ENCODE results near the gene CFTR. TPM values are rescaled to one million over a fixed set of nuclear protein-coding genes. Genes with fewer than 3 reads are reported as not detected.

Gene CFTR
- total RNA-seq, 4 donors from 2014 or later = 43.0 to 176 (median 76.6) TPM

- peaks cover 0 to 6% (median 3%) of the 10 kb centered on the region in 4 donors for H3K4me1 ChIP-seq
- DNase-seq = no peak
- H3K4me3 ChIP-seq = no peak overlapping the region
- intact Hi-C loops (cut with DNase I; ENCODE audit: low total_unique reads) (no loop called here), in situ Hi-C loops (cut with MboI; ENCODE audit: low pct_ligation_motif_present in 1 of 4, low pct_unique_long_range_greater_than_20kb in 1 of 4, low sequenced_read_pairs in 3 of 4) (no loop called here)
- no peak overlapping the region for H3K27ac ChIP-seq
- WGBS, 2 donors (ENCODE audit: low coverage in 1 of 2) = 51 to 72% methylated on average over 2 of the region's 2 CpGs
- no peaks in the 10 kb centered on the region for H3K36me3 ChIP-seq
- no peaks in the 10 kb centered on the region for H3K27me3 ChIP-seq
- TF ChIP-seq EP300 (IDR thresholded peaks at IDR 0.05; ENCODE audit: low read depth) = no peak
- no peak for TF ChIP-seq POLR2A (IDR thresholded peaks at IDR 0.05)
- TF ChIP-seq POLR2AphosphoS5 (IDR thresholded peaks at IDR 0.05) = no peak
- TF ChIP-seq CTCF (IDR thresholded peaks at IDR 0.05) = no peak
- H3K9me3 ChIP-seq = no peaks in the 10 kb centered on the region
These were observed 70.8 kb downstream of the CFTR start for GRCh38 chr7:117550625-117551024.

DNA sequence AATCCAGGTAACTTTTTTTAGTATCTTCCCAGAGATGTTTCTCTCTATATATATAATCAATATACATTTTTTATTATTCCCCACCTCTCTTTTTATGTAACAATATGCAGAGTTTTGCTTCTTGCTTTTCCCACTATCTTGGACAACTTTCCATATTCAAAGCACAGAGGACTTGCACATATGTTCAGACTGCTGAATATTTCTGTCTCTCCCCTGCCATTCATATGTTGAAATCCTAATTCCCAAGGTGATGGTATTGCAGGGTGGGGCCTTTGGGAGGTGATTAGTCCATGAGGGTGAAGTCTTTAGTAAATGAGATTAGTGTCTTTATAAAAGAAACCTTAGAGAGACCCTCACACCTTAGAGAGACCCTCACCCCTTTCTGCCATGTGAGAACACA lies 72.8 kb downstream of the CFTR start:
- no peak overlapping the region for H3K27ac ChIP-seq
- in situ Hi-C loops (cut with MboI; ENCODE audit: low pct_ligation_motif_present in 1 of 4, low pct_unique_long_range_greater_than_20kb in 1 of 4, low sequenced_read_pairs in 3 of 4) = no loop called here
- TF ChIP-seq POLR2AphosphoS5 (IDR thresholded peaks at IDR 0.05) (no peak), CTCF (IDR thresholded peaks at IDR 0.05) (no peak), EP300 (IDR thresholded peaks at IDR 0.05; ENCODE audit: low read depth) (no peak), POLR2A (IDR thresholded peaks at IDR 0.05) (no peak)

DNA sequence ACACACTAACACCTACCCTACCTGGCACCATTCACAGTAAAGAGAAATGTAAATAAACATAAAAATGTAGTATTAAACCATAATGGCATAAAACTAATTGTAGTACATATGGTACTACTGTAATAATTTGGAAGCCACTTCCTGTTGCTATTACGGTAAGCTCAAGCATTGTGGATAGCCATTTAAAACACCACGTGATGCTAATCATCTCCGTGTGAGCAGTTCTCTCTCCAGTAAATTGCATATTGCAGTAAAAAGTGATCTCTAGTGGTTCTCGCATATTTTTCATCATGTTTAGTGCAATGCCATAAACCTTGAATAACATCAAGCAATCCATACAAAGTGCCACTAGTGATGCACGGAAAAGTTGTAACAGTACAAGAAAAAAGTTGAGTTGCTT lies 75.4 kb downstream of the CFTR start:
- Histone ChIP-seq H3K9me3 (no peaks in the 10 kb centered on the region), H3K36me3 (peaks cover 0 to under 1% (median 0%) of the 10 kb centered on the region in 4 donors), H3K27me3 (no peaks in the 10 kb centered on the region), H3K27ac (peak overlapping the region in 1 of 4 donors; percentile 15), H3K4me1 (peaks cover 0 to 8% (median 3%) of the 10 kb centered on the region in 4 donors), H3K4me3 (no peak overlapping the region)
- intact Hi-C loops (cut with DNase I; ENCODE audit: low total_unique reads) (no loop called here), in situ Hi-C loops (cut with MboI; ENCODE audit: low pct_ligation_motif_present in 1 of 4, low pct_unique_long_range_greater_than_20kb in 1 of 4, low sequenced_read_pairs in 3 of 4) (no loop called here)
- no peak for TF ChIP-seq EP300 (IDR thresholded peaks at IDR 0.05; ENCODE audit: low read depth)
- no peak for TF ChIP-seq CTCF (IDR thresholded peaks at IDR 0.05)
- peak in 1 of 3 donors; percentile 46 for TF ChIP-seq POLR2AphosphoS5 (IDR thresholded peaks at IDR 0.05)
- no peak for TF ChIP-seq POLR2A (IDR thresholded peaks at IDR 0.05)
- no peak for DNase-seq
- WGBS, 2 donors (ENCODE audit: low coverage in 1 of 2) = 34 to 47% methylated on average over 3 to 5 of the region's 5 CpGs

More for the DNA sequence above, 72.8 kb downstream of the CFTR start:
- no peak for DNase-seq
- intact Hi-C loops (cut with DNase I; ENCODE audit: low total_unique reads) = no loop called here
- Histone ChIP-seq H3K9me3 (no peaks in the 10 kb centered on the region), H3K4me3 (no peak overlapping the region), H3K27me3 (no peaks in the 10 kb centered on the region), H3K36me3 (no peaks in the 10 kb centered on the region), H3K4me1 (peaks cover 0 to 8% (median 3%) of the 10 kb centered on the region in 4 donors)

GRCh38 chr7:117559391-117559790 lies 79.6 kb downstream of the CFTR start:
- intact Hi-C loops (cut with DNase I; ENCODE audit: low total_unique reads) = no loop called here
- Histone ChIP-seq H3K27ac (no peak overlapping the region), H3K4me1 (peaks cover 0 to 8% (median 3%) of the 10 kb centered on the region in 4 donors), H3K4me3 (no peak overlapping the region), H3K27me3 (no peaks in the 10 kb centered on the region), H3K36me3 (peaks cover 0 to 3% (median 0%) of the 10 kb centered on the region in 4 donors), H3K9me3 (no peaks in the 10 kb centered on the region)
- no peak for DNase-seq
- WGBS, 2 donors (ENCODE audit: low coverage in 1 of 2) = 85 to 90% methylated on average over 3 of the region's 3 CpGs
- TF ChIP-seq EP300 (IDR thresholded peaks at IDR 0.05; ENCODE audit: low read depth) (no peak), POLR2AphosphoS5 (IDR thresholded peaks at IDR 0.05) (no peak)
- in situ Hi-C loops (cut with MboI; ENCODE audit: low pct_ligation_motif_present in 1 of 4, low pct_unique_long_range_greater_than_20kb in 1 of 4, low sequenced_read_pairs in 3 of 4) = no loop called here

DNA sequence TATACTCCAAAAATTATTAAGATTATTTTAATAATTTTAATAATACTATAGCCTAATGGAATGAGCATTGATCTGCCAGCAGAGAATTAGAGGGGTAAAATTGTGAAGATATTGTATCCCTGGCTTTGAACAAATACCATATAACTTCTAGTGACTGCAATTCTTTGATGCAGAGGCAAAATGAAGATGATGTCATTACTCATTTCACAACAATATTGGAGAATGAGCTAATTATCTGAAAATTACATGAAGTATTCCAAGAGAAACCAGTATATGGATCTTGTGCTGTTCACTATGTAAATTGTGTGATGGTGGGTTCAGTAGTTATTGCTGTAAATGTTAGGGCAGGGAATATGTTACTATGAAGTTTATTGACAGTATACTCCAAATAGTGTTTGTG lies 80.2 kb downstream of the CFTR start:
- TF ChIP-seq POLR2A (IDR thresholded peaks at IDR 0.05) (no peak), EP300 (IDR thresholded peaks at IDR 0.05; ENCODE audit: low read depth) (no peak), POLR2AphosphoS5 (IDR thresholded peaks at IDR 0.05) (no peak), CTCF (IDR thresholded peaks at IDR 0.05) (no peak)
- peaks cover 0 to 3% (median 0%) of the 10 kb centered on the region in 4 donors for H3K36me3 ChIP-seq
- intact Hi-C loops (cut with DNase I; ENCODE audit: low total_unique reads) = no loop called here
- no peak overlapping the region for H3K4me3 ChIP-seq
- in situ Hi-C loops (cut with MboI; ENCODE audit: low pct_ligation_motif_present in 1 of 4, low pct_unique_long_range_greater_than_20kb in 1 of 4, low sequenced_read_pairs in 3 of 4) = no loop called here
- H3K27me3 ChIP-seq = no peaks in the 10 kb centered on the region
- H3K27ac ChIP-seq = no peak overlapping the region
- no peak for DNase-seq
- peaks cover 0 to 8% (median under 1%) of the 10 kb centered on the region in 4 donors for H3K4me1 ChIP-seq
- no peaks in the 10 kb centered on the region for H3K9me3 ChIP-seq

Measured in transverse colon (tissue), 4 donors.